AG04449 (cell line): ENCODE data around the gene SIX5.

ENCODE experiments used
- CTCF ChIA-PET: fragments of 350-600 bp; formaldehyde crosslinking; extraction: SDS; loops from one replicate; lab custom pipeline; 2021; ENCODE audit warnings: antibody characterized with exemption; lab: Yijun Ruan, JAX
- POLR2A ChIA-PET: fragments of 400-600, 350-600 bp; formaldehyde crosslinking; extraction: SDS; loops from one replicate; lab custom pipeline; 2020; ENCODE audit warnings: antibody characterized with exemption, inconsistent platforms; lab: Yijun Ruan, JAX
- DNase-seq: peaks from one replicate; pipeline ENCODE4 v3.0.0-alpha.2; 2010; ENCODE audit warnings: low read depth, low spot score
- H3K4me3 ChIP-seq: 2 replicates; pipeline ENCODE4 v1.5.1; 2011; ENCODE audit warnings: low read depth, mild to moderate bottlenecking, control low read depth, low read length
- TF ChIP-seq, protein P1 (sequence below): IDR thresholded peaks from one replicate; pipeline ENCODE4 v1.5.1; 2011; ENCODE audit warnings: mild to moderate bottlenecking, moderate library complexity, low read length, control low read depth, inconsistent platforms; ENCODE audit not compliant: insufficient read depth; ENCODE audit errors: missing control alignments

SIX5 gene

DNA sequence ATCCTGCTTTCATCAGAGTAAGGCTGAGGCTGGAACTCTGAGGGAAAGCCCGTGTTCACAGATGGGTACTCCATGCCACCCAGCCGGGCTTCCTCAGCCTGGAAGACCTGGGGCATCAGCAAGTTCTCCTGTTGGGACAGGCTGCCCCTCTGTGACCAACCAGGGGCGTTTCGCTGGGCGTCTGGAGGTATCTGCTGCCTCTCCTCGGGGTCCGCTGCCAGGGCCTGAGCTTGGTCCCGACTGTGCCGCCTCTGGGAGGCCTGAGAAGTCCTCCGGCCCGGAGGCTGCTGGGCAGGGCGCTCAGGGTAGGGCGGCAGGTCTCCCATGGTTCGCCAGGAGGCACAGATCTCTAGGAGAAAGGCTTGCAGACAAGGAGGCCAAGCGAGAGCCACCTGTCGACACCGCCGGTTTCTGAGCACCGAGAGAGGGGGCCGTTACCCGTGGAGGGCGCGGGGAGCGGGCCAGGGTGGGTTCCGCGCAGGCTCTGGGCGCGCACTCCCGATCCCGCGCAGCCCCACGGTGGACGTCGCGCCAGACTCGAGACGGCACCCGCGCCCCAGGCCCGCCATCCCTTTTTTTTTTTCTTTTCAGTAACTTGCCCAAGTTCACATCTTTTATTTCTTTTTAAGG is 45.9 kb upstream of the SIX5 start, which contains the start of gene RSPH6A:
RSPH6A (minus strand) TSS at position 458 of the 630 bp plus-strand sequence; CDS start at position 326, 132 bp downstream.
- POLR2A ChIA-PET, result no interaction called here
- no peak within 1 kb of the TSS for H3K4me3 ChIP-seq
- no peak for DNase-seq
- TF ChIP-seq, protein P1, sequence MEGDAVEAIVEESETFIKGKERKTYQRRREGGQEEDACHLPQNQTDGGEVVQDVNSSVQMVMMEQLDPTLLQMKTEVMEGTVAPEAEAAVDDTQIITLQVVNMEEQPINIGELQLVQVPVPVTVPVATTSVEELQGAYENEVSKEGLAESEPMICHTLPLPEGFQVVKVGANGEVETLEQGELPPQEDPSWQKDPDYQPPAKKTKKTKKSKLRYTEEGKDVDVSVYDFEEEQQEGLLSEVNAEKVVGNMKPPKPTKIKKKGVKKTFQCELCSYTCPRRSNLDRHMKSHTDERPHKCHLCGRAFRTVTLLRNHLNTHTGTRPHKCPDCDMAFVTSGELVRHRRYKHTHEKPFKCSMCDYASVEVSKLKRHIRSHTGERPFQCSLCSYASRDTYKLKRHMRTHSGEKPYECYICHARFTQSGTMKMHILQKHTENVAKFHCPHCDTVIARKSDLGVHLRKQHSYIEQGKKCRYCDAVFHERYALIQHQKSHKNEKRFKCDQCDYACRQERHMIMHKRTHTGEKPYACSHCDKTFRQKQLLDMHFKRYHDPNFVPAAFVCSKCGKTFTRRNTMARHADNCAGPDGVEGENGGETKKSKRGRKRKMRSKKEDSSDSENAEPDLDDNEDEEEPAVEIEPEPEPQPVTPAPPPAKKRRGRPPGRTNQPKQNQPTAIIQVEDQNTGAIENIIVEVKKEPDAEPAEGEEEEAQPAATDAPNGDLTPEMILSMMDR, result no peak
- CTCF ChIA-PET, result interaction anchor here (1.3 to 10.8 kb wide), 5 partner anchors 16 to 263 kb away, joined by 3 to 231 read pairs (median 27); partner anchors contain the start of gene IRF2BP1

DNA sequence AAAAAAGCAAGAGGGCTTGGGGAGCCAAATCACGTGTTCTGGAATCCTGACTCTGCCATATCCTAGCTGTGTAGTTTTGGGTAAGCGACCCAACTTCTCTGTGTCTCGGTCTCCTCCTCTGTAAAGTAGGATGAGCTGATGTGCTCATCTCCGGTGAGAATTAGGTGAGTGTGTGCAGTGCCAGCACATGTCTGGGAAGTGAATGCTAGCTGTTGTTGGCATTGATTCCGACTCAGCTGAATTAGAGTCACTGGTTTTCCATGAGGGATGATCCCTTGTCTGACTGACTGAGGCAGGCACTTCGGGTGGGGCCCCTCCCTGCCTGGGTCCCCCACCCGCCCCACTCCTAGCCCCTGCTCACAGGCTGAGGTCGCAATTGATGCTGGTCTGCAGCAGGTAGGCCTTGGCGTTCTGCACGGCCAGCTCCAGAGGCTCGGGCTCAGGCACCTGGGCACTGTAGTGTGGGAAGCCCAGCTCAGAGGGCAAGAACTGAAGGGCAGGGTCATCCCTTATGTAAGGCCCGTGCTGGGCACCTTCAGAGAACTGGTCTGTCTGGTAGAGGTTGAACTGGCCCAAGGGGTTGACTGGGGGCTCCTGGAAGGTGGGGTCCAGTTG is 45.2 kb upstream of the SIX5 start:
- POLR2A ChIA-PET, result interaction anchor here (1.5 kb wide), 1 partner anchor 44 kb away, joined by 6 read pairs; the partner anchor contains the start of gene SIX5
- no peak overlapping the region for H3K4me3 ChIP-seq
- TF ChIP-seq, protein P1, result no peak
- CTCF ChIA-PET, result interaction anchor here (1.3 to 10.8 kb wide), 5 partner anchors 15 to 264 kb away, joined by 3 to 231 read pairs (median 27); partner anchors contain the start of gene IRF2BP1
- no peak for DNase-seq

DNA sequence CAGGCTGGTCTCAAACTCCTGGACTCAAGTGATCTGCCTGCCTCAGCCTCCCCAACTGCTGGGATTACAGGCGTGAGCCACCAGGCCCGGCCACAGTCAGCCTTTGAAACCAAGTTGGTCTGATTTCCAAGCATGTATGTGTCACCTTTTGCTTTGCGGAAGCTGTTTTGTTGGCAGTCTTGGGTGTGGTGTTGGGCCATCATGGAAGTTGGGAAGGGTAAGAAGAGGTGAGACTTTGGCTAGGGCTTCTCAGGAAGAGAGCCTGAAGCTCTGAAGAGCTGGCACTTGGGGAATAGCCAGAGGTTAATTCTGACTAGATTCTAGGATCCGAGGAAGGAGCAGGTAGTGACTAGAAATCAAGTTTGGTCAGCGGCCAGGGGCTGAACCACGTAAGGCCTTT is 43.2 kb upstream of the SIX5 start:
- TF ChIP-seq, protein P1, result no peak
- POLR2A ChIA-PET, result no interaction called here
- DNase-seq, result no peak
- CTCF ChIA-PET, result interaction anchor here (1.3 to 10.8 kb wide), 6 partner anchors 9 to 71 kb away, joined by 3 to 231 read pairs (median 17); partner anchors contain the start of genes IRF2BP1 and SIX5
- H3K4me3 ChIP-seq, result no peak overlapping the region

DNA sequence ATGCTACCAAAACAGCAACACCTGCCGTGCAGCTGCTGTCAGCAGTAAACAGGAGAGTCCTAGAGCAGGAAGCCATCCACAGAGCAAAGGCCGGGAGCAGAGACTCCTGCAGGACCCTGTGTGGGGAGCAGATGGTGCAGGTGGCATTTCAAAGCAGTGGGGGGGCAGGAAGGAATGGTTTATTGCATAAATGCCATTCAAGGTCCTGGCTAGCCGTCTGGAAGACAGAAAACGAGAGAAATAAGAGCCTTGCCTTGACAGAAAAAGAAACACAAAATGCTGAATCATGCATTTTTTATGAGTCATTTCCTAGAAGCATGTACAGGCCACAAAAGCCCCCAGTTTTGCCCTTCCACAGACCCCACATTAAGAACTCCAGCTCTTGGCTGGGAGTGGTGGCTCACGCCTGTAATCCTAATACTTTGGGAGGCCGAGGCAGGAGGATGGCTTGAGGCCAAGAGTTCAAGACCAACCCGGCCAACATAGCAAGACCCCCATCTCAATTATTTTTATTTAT is 40.6 kb upstream of the SIX5 start:
- ChIA-PET POLR2A (interaction anchor here (0.6 kb wide), 1 partner anchor 27 kb away, joined by 4 read pairs; the partner anchor contains the start of gene DMPK), CTCF (interaction anchor here (1.0 to 11.8 kb wide), 3 partner anchors 8 to 40 kb away, joined by 3 to 123 read pairs (median 42); partner anchors contain the start of gene SIX5)
- H3K4me3 ChIP-seq, result no peak overlapping the region; the same call in 1 of the 2 replicates
- peak; percentile 23 for DNase-seq
- TF ChIP-seq, protein P1, result no peak

DNA sequence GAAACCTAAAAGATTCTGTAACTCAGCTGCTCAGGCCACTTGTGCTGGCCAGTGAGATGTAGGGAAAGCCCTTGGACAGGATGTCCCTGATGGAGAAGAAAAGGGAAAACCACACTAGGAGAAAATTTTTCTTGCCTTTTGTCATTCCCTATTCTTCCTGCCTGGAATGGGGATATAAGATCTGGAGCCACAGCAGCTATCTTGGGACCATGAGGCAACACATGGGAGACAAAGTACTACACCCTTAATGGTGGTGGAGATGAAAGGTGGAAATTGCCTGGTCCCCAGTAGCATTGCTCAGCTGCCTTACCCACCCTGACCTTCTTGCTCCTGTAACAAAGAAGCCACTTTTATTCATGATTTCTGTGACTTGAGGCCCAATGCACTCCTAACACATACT is 36.7 kb upstream of the SIX5 start:
- no peak overlapping the region for H3K4me3 ChIP-seq
- DNase-seq, result no peak
- CTCF ChIA-PET, result interaction anchor here (3.6 to 11.8 kb wide), 2 partner anchors 12 to 36 kb away, joined by 13 to 123 read pairs; partner anchors contain the start of gene SIX5
- TF ChIP-seq, protein P1, result no peak
- POLR2A ChIA-PET, result interaction anchor here (0.6 to 1.4 kb wide), 2 partner anchors 23 to 35 kb away, joined by 3 to 5 read pairs; partner anchors contain the start of gene DMPK
